NCI-H226 (cell line): ENCODE data around the gene PSORS1C1.

Source experiments
- DNase-seq: peaks from one replicate; pipeline ENCODE4 v3.0.0-alpha.2; 2015

The PSORS1C1 gene

GRCh38 chr6:31096656-31097055, 17.9 kb upstream of the PSORS1C1 start:
- DNase-seq: no peak

- no peak for DNase-seq
These were observed 16.1 kb upstream of the PSORS1C1 start for GRCh38 chr6:31098449-31098938.

- no peak for DNase-seq
These were observed 11.5 kb upstream of the PSORS1C1 start for GRCh38 chr6:31103136-31103535.

GRCh38 chr6:31107052-31107451, 7.5 kb upstream of the PSORS1C1 start:
- DNase-seq: no peak

- no peak for DNase-seq
These were observed 3.6 kb upstream of the PSORS1C1 start for GRCh38 chr6:31110825-31111582.

- no peak for DNase-seq
These were observed 2.9 kb upstream of the PSORS1C1 start for GRCh38 chr6:31111712-31112111.

- no peak for DNase-seq
These were observed 2.1 kb upstream of the PSORS1C1 start, which contains the start of gene C6orf15 for GRCh38 chr6:31112478-31112877. TSS of gene C6orf15 (minus strand) at chr6:31112575. CDS start at chr6:31112555, 20 bp downstream.

- DNase-seq: no peak
These were observed 599 bp upstream of the PSORS1C1 start for GRCh38 chr6:31113861-31114540.

- DNase-seq: peak; percentile 68
These were observed 610 bp downstream of the PSORS1C1 start for GRCh38 chr6:31114970-31115849.

- DNase-seq: no peak
These were observed 1.5 kb downstream of the PSORS1C1 start for GRCh38 chr6:31115941-31116560.

- DNase-seq: no peak
These were observed 2.2 kb downstream of the PSORS1C1 start for GRCh38 chr6:31116661-31117385.

- no peak for DNase-seq
These were observed 3.6 kb downstream of the PSORS1C1 start for GRCh38 chr6:31118178-31118577.

GRCh38 chr6:31120151-31120915, 5.7 kb downstream of the PSORS1C1 start, which contains the start of gene CDSN:
TSS of gene CDSN (minus strand) at chr6:31120446. CDS start at chr6:31120419, 27 bp downstream.
- no peak for DNase-seq

GRCh38 chr6:31121131-31121790, 6.7 kb downstream of the PSORS1C1 start:
- DNase-seq: no peak

- DNase-seq: peak; percentile 95
These were observed 8.4 kb downstream of the PSORS1C1 start for GRCh38 chr6:31122791-31123706.

- peak; percentile 45 for DNase-seq
These were observed 10.6 kb downstream of the PSORS1C1 start for GRCh38 chr6:31125162-31125561.

- peak; percentile 56 for DNase-seq
These were observed 11.2 kb downstream of the PSORS1C1 start for GRCh38 chr6:31125586-31126363.

- peak; percentile 15 for DNase-seq
These were observed 12.0 kb downstream of the PSORS1C1 start for GRCh38 chr6:31126396-31127175.
